ENCODE data around the gene LENG9.

The LENG9 gene

DNA sequence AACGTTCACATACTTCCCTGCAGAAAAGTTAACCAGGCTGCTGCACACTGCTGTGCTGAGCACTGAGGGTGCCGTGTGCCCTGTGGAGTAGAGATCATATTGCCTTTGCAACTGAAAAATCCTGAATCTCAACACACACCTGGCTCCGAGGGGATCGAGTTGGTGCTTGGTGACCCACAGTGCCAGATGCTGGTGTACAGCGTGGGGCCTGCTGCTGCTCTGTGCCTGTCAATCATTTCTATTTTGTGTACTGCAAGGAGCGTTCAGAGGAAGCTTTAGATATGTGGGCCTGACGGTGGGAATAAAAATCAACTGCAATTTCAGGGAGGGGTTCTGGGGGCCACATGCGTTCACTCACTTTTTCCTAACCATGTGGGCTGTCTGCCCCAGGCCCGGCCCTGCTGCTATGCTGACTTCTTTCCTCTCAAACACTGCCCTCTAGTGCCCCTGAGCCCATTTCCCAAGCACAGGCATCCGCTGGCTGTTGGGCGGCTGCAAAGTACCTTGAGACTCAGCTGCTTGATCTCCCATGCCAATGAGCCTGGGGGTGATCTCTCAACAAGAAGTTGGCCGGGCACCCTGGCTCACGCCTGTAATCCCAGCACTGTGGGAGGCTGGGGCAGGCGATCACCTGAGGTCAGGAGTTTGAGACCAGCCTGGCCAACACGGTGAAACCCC, 24.3 kb downstream of the LENG9 start:
- peak; percentile 17 for DNase-seq (ENCODE audit: low read depth)

DNA sequence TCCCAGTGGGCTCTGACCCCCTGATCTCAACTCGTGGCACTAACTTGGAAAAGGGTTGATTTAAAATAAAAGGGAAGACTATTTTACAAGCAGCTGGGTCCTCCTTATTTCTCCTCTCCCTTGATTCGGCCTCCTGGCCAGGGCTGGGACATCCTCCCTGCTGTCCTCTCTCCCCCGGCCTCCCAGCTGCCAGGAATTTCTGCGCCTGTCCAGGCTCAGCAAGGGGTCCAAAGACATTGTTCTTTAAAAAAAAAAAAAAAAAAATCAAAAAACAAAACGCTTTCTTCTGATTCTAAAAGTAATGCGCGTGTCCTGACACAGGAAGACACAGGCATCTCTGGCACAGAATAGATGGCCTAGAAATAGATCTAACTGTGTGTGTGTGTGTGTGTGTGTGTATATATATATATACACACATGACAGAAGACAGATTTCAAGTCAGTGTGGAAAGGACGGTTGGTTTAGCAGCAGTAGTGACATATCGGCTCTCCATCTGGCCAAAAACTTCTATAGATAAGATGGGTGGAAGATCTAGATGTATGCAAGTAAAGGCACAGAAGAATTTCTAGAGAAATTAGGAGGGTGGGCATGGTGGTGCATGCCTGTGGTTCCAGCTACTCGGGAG, 26.8 kb downstream of the LENG9 start:
- no peak for DNase-seq (ENCODE audit: low read depth)

DNA sequence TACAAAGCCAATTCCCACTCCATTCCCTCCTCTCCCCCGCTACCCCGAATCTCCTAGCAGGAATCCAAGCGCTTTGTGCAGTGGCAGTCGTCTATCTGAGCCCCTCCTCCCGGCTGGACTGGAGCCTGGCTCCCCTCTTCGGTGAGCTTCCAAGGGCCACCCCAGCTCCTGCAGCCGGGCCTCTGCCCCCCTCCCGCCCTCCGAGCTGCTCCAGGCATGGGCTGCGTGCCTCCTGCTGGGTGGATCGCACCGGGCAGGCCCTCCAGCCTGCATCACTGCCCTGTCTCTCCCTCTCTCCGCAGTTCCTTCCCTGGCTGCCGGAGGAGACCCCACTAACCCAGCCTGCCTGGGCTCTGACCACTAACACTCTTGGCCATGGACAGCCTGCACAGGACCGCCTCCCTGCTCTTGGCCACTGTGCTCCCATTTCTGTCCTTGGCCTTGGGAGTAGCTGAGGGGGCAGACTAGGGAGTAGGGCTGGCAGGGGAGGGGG, 27.5 kb downstream of the LENG9 start:
- no peak for DNase-seq (ENCODE audit: low read depth)

DNA sequence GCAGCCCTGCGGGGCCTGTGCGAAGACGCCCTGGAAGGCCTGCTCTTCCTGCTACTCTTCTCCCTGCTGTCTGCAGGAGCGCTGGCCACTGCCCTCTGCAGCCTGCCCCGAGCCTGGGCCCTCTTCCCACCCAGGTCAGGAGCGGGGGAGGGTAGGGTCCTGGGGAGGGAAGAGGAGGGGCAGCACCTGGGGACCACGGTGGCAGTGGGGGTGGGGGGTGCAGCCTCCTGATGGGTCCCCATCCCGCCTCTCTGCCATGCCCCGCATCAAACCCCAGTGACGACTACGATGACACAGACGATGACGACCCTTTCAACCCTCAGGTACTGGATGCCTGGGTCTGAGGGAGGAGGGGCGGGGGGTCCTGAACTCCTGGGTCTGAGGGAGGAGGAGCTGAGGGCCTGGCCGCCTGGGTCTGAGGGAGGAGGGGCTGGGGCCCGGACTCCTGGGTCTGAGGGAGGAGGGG, 28.0 kb downstream of the LENG9 start:
- no peak for DNase-seq (ENCODE audit: low read depth)

DNA sequence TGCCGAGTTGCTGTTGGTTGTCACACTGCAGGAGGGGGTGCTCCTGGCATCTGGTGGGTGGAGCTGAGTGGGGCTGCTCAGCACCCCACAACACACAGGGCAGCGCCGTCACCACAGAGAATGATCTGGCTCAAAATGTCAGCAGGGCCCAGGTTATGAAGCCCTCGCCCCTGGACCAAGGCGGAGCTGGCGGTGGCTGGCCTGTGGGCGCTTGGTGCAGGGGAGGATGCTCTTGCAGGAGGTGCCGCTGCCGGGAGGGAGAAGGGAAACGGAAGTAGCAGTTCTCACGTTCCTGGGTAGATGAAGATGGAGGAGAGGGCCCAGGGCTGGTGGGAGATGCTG, 28.7 kb downstream of the LENG9 start:
- DNase-seq (ENCODE audit: low read depth), result no peak

DNA sequence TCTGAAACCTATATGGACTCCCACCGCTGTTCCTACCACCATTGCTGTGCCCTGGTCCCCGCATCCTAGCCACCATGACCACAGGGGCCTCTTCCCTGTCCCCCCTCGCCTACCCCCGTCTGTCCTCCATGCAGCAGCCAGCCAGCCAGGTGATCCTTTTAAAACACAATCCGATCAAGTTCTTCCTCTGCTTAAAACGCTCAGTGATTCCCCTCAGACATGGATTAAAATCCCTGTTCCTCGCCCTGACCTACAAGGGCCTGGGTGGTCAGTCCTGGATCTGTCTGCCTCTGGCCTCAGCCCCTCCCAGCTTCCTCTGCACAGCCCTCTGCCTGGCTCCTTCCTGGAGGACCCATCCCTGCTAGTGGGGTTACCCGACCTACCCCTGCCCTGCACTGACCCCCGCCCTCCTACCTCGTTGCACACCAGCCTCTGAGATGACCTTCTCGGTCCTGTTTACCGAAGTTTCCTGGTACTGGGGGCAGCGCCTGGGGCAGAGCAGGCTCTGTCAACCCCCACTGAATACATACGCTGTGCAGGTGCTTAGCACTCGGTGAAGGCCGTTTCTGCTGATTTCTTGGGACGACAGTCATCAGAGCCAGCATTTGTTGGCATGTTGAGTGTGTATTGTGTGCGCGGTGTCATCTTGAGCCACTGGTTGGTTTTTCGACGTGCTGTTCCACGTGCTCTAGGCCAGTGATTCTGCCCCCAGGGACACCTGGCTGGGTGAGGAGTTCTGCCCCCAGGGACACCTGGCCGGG, 29.3 kb downstream of the LENG9 start:
- DNase-seq (ENCODE audit: low read depth), result no peak

DNA sequence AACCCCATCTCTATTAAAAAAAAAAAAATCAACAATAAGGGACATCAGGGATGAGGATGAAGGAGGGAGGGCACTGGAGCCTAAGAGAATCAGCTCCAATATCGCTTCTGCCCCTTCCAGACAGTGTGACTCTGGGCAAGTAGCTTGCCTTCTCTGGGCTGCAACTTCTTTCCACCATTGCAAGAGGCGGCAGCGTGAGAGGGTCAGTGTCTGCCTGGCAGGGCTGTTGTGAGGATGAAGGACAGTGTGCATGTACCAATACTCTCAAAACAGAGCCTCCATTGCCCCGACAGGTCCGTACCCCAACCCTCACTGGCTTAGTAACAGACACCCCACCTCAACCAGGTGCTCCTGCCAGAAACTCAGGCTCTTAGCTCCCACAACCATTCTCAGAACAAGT, 29.9 kb downstream of the LENG9 start:
- no peak for DNase-seq (ENCODE audit: low read depth)

DNA sequence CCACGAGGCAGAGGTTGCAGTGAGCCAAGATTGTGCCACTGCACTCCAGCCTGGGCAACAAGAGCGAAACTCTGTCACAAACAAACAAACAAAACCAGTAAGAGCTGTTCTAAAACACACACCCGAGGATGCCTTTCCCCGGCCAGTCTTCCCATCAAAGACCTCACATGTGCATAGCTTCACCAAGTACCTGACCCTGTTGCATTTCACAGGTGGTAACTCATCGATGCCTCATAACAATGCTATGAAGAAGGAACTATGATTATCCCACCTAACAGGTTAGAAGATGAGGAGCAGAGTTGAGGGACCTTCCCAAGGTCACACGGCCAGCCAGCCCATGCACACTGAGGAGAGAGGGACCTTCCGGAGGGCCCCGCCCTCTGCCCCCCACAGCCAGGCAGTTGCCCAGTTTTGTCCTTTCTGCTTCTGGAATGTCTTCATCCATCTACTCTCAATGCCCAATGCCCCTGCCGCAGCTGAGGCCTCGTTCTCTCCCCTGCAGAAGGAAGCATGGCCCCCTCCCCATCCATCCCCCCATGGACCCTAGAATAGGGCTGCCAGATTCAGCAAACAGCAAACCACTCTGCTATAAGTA, 31.3 kb downstream of the LENG9 start:
- no peak for DNase-seq (ENCODE audit: low read depth)

DNA sequence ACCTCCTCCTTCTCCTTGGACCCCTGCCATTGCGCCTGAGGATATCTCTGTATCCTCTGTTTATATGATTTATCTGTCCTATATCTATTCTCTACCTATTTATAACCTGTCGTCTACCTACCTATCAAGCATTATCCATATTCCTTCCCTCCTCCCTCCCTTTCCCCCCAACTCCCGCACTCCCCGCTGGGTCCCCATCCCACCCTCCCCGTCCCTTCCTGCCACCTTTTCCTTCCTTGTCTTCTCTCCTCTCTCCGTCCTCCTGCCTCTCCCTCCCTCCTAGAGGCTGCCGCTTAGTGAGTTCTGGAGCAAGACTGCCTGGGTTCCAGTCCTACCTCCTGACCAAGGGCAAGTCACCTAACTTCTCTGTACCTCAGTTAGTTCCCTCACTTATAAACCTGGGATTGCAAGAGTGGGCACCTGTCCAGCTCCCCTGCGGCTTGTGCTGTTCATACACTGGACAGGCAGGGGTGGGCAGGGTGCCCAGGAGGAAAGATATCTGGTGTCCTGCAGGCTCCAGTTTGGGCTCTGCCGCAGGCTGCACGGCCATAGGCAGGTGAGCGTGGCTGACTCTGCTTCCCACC, 32.2 kb downstream of the LENG9 start:
- DNase-seq (ENCODE audit: low read depth), result peak; percentile 9

DNA sequence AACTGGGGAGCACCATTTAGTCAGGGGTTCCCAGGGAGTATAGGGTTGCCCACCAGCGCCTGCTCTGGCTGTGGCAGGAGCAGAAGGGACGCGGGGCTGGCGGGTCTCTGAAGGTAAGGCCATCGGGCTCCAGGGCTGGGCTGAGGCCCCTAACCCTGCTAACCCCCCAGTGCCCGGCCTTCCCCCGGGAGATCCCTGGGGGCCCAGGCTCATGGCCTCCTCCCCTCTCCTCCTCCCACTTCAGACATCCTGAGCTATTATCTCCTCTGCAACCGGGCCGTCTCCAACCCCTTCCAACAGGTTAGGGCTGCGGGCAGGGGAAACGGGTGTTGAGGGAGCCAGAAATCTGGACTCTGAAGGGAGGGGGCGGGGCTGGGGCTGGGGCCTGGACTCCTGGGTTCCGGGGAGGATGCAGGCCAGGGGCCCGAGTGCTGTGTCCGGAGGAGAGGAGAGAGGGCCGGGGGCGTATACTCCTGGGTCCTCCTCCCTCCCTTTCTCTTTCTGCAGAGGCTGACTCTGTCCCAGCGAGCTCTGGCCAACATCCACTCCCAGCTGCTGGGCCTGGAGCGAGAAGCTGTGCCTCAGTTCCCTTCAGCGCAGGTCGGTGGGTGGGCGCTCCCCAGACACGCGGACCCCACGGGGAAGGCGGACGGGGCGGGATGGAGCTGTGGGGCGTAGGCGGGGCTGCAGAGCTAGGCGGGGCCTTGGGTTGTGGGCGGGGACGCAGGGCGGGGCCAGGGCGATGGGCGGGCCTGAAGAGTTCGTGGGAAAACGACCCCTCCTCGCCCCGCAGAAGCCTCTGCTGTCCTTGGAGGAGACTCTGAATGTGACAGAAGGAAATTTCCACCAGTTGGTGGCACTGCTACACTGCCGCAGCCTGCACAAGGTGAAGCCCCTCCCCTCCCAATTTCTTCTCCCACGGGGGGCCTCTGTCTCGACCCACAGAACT, 33.0 kb downstream of the LENG9 start:
- DNase-seq (ENCODE audit: low read depth), result no peak

DNA sequence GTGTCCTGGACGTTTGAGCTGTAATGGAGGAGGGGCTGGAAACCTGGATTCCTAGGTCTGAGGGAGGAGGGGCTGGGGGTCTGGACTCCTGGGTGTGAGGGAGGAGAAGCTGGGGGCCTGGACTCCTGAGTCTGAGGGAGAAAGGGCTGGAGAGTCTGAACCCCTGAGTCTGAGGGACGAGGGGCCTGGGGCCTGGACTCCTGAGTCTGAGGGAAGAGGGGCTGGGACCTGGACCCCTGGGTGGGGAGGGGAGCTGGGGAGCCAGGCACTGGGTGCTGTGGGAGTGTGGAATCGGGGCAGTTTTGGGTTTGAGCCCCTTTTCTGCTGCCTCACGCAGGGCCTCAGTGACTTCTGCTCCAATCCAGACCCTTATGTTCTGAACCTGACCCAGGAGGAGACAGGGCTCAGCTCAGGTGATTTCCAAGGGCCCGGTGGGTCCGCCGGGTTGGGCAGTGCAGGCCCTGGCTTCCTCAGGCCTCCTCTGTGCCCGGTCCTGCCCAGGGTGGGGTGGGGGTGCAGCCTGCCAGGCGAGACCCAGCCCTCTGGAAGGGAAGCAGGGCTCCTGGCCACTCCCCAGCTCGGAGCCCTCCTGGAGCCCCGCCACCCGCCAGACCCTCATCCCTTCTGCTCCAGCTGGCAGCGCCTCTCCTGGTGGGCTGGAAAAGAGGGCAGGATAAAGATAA, 33.9 kb downstream of the LENG9 start:
- DNase-seq (ENCODE audit: low read depth), result no peak

DNA sequence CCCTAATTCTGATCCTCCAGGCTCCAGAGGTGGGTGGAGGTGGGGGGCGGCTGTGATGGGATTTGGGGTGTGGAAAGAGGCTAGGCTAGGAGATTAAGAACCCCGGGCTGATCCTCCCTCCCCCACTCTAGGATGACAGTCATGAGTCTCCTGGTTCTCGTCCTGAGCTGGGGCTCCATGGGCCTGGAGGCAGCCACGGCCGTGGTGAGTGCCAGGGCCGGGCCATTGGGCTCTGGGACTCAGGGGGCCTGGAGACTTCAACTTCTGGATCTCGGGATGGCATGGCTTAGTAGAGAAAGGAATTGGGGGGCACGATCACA, 34.4 kb downstream of the LENG9 start:
- no peak for DNase-seq (ENCODE audit: low read depth)

DNA sequence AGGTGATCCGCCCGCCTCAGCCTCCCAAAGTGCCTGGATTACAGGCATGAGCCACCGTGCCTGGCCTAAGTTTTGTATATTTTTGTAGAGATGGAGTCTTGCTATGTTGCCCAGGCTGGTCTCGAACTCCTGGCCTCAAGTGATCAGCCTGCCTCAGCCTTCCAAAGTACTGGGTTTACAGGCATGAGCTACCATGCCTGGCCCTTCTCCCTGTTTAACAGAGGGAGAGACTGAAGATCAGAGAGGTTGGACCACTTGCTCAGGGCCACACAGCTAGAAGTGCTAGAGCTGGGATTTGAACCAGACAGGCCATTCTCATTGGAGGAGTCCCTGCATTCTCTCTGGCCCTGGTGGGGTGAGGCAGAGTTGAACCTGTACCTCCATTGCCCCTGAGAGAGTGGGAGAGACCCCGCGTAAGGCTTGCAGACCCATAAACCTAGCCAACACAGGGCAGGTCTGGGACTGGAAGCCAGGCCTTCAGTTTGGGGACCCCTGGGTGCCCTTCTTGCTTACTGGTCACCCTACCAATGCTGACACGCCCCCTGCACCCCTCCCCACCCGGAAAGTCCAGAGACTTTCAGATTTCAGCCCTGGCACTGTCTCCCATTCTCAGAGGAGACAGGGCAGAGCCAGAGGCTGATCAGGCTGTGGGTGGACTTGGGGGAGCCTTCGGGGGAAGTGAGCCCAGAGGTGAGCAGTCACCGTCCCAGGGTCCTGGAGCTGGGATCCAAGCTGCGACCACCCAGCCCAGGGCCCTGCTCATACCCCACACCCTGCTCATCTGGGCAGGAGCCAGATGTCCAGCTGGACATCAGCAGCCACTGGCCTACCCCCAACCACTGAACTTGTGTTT, 35.0 kb downstream of the LENG9 start:
- DNase-seq (ENCODE audit: low read depth), result no peak

DNA sequence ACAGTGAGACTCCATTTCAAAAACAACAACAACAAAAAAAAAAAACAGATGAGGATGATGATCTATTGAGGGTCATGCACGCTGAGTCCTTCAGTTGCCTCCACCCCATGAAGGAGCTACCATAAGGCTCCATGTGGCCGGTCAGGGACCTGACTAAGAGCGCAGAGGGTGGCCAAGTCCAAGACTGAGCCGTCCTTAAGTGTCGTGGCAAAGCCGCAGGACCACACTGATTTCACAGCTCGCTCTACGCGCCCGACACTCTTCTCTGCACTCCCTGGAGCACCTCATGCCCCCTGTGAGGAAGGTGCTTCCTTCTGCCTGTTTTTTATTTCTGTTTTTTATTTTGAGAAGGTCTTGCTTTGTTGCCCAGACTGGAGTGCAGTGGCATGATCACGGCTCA, 36.0 kb downstream of the LENG9 start:
- no peak for DNase-seq (ENCODE audit: low read depth)

DNA sequence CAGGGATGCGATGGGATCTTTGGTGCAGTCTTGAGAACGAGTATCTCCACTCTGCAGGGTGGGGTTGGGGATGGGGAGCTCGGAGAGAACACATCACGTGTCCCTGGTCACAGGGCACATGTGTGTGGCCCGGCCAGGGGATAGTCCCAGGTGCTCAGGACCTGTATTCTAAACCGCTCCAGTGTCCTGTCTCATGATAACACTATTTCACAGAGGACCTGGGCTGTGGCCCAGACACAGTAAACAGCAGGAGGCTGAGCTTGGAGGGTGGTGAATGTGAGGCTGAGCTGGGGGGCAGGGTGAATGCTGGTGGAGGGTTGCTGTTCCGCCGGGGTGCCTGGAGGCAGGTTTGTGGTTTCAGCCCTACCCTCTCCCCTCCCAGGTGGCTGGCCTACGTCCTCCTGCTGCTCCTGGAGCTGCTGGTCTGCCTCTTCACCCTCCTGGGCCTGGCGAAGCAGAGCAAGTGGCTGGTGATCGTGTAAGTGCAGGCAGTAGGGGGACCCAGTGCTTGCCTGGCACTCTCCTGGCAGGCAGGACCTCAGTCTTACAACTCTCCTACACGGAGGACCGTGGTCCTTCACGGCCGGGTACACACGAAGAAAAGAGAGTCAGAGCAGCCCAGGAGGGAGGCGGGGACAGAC, 37.2 kb downstream of the LENG9 start:
- DNase-seq (ENCODE audit: low read depth), result no peak

DNA sequence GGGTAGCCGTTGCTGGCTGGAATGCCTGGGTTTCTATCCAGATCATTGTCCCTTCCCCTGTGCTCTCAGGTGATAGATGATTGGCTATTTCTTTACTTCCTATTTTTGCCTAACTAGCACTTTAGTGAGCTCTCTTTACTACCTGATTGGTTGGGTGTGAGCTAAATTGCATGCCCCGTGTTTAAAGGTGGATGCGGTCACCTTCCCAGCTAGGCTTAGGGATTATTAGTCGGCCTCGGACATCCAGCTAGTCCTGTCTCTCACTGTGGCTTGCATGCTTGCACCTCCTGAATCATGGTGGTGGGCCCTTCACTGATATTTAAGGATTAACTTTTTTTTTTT, 38.2 kb downstream of the LENG9 start:
- no peak for DNase-seq (ENCODE audit: low read depth)

DNA sequence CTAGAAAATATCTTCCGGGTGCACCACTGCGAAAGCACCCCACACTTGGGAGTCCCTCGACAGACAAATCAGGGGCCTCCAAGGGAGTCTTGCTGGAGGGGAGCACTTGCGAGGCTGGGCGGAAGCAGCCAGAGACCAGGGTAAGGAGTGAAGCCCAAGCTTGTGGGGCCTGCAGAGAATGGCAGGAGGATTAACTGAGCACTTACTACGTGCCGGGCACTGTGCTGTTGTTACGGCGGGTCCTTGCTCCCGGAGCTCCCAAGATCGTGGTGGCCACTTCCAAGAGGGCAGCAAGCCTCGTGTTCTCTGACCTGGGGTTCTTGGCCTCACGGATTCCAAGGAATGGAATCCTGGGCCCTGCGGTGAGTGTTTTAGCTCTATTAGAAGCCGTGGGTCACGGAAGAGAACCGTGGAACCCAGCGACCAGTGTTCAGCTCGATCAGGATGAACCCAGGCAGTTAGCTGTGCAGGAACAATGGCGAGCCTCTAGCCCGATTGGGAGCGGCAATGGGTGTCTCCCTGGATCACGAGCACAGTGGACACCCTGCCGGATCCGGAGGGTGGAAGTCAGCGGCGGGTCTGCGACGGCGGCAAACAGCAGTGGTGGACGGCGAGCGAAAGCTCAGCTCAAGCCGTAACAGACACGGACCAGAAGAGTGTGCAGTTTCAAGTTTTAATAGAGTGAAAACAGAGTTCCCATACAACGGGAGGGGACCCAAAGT, 38.8 kb downstream of the LENG9 start:
- DNase-seq (ENCODE audit: low read depth), result no peak

DNA sequence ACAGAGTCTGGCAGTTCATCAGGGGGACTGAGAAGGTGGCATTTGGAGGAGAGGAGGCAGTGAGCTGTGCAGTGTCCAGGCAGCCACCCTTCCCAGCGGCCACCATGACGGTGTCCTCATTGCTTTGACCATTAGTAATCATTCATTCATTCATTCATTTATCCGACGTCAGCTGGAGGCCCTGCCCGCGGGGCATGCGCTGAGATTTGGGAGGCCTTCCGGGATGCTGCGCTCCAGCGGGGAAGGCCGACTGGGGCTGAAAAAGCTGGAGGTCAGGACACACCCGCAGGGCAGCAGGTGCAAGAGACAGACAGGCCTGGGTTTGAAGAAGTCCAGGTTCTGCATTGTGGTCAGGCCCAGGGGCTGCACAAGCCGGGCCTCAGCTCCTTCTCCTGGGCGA, 39.4 kb downstream of the LENG9 start:
- DNase-seq (ENCODE audit: low read depth), result no peak

DNA sequence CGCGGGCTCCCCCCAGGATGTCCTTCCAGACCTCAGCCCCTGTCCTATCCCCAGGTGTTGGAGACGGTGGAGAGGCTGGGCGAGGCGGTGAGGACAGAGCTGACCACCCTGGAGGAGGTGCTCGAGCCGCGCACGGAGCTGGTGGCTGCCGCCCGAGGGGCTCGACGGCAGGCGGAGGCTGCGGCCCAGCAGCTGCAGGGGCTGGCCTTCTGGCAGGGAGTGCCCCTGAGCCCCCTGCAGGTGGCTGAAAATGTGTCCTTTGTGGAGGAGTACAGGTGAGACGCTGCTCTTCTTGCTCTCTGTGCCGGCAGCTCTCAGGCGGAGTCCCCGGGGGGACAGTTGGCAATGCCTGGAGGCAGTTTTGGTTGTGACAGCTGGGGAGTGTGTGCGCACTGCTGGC, 41.4 kb downstream of the LENG9 start:
- DNase-seq (ENCODE audit: low read depth), result no peak
